ENCODE data around the gene CLEC2L. TPM values are rescaled to one million over a fixed set of nuclear protein-coding genes. Genes with fewer than 3 reads are reported as not detected.

CLEC2L gene
- total and polyA plus RNA-seq, 2 experiments from 2014 or later = not detected

- TF ChIP-seq ZNF462 (CRISPR knock-in tag; IDR thresholded peaks at IDR 0.05) (no peak), NANOG (IDR thresholded peaks at IDR 0.05; ENCODE audit: borderline replicate concordance) (no peak), ETS1 (IDR thresholded peaks at IDR 0.05) (no peak), ZNF114 (CRISPR knock-in tag; IDR thresholded peaks at IDR 0.05) (no peak)
Observed at GRCh38 chr7:139479620-139480019, 43.9 kb upstream of the CLEC2L start (continued).

- DNase-seq (ENCODE audit: low spot score) = peak; percentile 51
- Mint-ChIP-seq H3K9me3 (no peaks in the 10 kb centered on the region), H3K36me3 (ENCODE audit: low read depth) (peaks cover 19% of the 10 kb centered on the region), H3K27ac (no peak overlapping the region), H3K4me1 (peaks cover 7% of the 10 kb centered on the region), H3K4me3 (peak overlapping the region; percentile 17; the same call in 1 of the 3 replicates), H3K27me3 (ENCODE audit: insufficient read depth, low read depth, poor library complexity) (peaks cover 11% of the 10 kb centered on the region)
- no peak overlapping the region for H3K27ac ChIP-seq (ENCODE audit: low read depth)
- peaks cover 12% of the 10 kb centered on the region for H4K20me1 ChIP-seq (replicated peaks; ENCODE audit: insufficient read depth)
- H2AFZ ChIP-seq = no peak overlapping the region
- no peak overlapping the region for H3K4me3 ChIP-seq
- H3K9me2 ChIP-seq (ENCODE audit: insufficient read depth) = no peaks in the 10 kb centered on the region
- 0 out of 2 replicates have a peak, but pooled peaks cover 3% of the 10 kb centered on the region for H3F3A ChIP-seq (replicated peaks; ENCODE audit: low read depth)
- H3K79me2 ChIP-seq (replicated peaks; ENCODE audit: insufficient read depth) = peaks cover 28% of the 10 kb centered on the region
- H3K36me3 ChIP-seq (ENCODE audit: insufficient read depth) = no peaks in the 10 kb centered on the region; the same call in 1 of the 2 replicates
- peaks cover 11% of the 10 kb centered on the region for H3K4me1 ChIP-seq (ENCODE audit: insufficient read depth)
- no peak; the same call in 2 of the 3 replicates for ATAC-seq
- H3K27me3 ChIP-seq (ENCODE audit: insufficient read depth) = peaks cover 17% of the 10 kb centered on the region
- H3K4me2 ChIP-seq = peak overlapping the region; percentile 94; the same call in 1 of the 2 replicates
- TF ChIP-seq CTCF (conservative IDR thresholded peaks at IDR 0.05; ENCODE audit: low read depth in 2 of 2) (peak in 1 of 2 experiments; percentile 4; a peak in 1 of 4 replicates), ZNF462 (CRISPR knock-in tag; IDR thresholded peaks at IDR 0.05) (no peak), STAT1 (IDR thresholded peaks at IDR 0.05; ENCODE audit: unreplicated experiment) (no peak), NANOG (IDR thresholded peaks at IDR 0.05; ENCODE audit: borderline replicate concordance) (no peak)
Observed at GRCh38 chr7:139481364-139481763, 42.1 kb upstream of the CLEC2L start.

All from GM23338 (cell line).